GM23338 (cell line): ENCODE measurements around the gene TMEM191C. TPM values are rescaled to one million over a fixed set of nuclear protein-coding genes. Genes with fewer than 3 reads are reported as not detected.
"Not testable (repeated sequence)": the region's sequence is repeated elsewhere in the genome, so short reads cannot be mapped to it uniquely, and the experiment has no call there.

ENCODE experiments used
- ATAC-seq: fragments of 200-7000 bp; cut with Tn5 transposase; 3 replicates; pipeline ENCODE4 v1.9.1; 2020
- DNase-seq: peaks from one replicate; pipeline ENCODE4 v3.0.0-alpha.2; 2015; ENCODE audit warnings: low spot score
- H2AFZ ChIP-seq: fragments of 200-600 bp; sonication (generic); 2 replicates; pipeline ENCODE4 v1.8.0; 2016; ENCODE audit warnings: antibody characterized with exemption, mild to moderate bottlenecking, moderate library complexity
- H3F3A ChIP-seq: fragments of 200-600 bp; sonication (generic); replicated peaks from 2 replicates; pipeline ENCODE4 v1.8.0; 2017; ENCODE audit warnings: antibody characterized with exemption, mixed run types, low read depth
- H3K27ac ChIP-seq: fragments of 200-600 bp; sonication (generic); 2 replicates; pipeline ENCODE4 v1.6.1; 2016; ENCODE audit warnings: low read depth
- H3K27me3 ChIP-seq: fragments of 200-600 bp; sonication (generic); 2 replicates; pipeline ENCODE4 v1.8.0; 2016; ENCODE audit warnings: mild to moderate bottlenecking, mixed run types, moderate library complexity; ENCODE audit not compliant: insufficient read depth
- H3K36me3 ChIP-seq: fragments of 200-600 bp; sonication (generic); 2 replicates; pipeline ENCODE4 v1.8.0; 2016; ENCODE audit warnings: mild to moderate bottlenecking; ENCODE audit not compliant: insufficient read depth
- H3K4me1 ChIP-seq: fragments of 200-600 bp; sonication (generic); 2 replicates; pipeline ENCODE4 v1.8.0; 2016; ENCODE audit warnings: mild to moderate bottlenecking, moderate library complexity; ENCODE audit not compliant: insufficient read depth
- H3K4me2 ChIP-seq: fragments of 200-600 bp; sonication (generic); 2 replicates; pipeline ENCODE4 v1.7.1; 2017; ENCODE audit warnings: mixed run types
- H3K4me3 ChIP-seq: fragments of 200-600 bp; sonication (generic); 2 replicates; pipeline ENCODE4 v1.6.1; 2016; ENCODE audit warnings: mixed run types
- H3K79me2 ChIP-seq: fragments of 200-600 bp; sonication (generic); replicated peaks from 2 replicates; pipeline ENCODE4 v1.8.0; 2017; ENCODE audit warnings: mild to moderate bottlenecking; ENCODE audit not compliant: insufficient read depth
- H3K9me2 ChIP-seq: fragments of 200-600 bp; sonication (generic); 2 replicates; pipeline ENCODE4 v1.8.0; 2017; ENCODE audit not compliant: insufficient read depth
- H4K20me1 ChIP-seq: fragments of 200-600 bp; sonication (generic); replicated peaks from 2 replicates; pipeline ENCODE4 v1.8.0; 2017; ENCODE audit warnings: mild to moderate bottlenecking; ENCODE audit not compliant: insufficient read depth
- H3K27ac Mint-ChIP-seq: 2 replicates; pipeline ENCODE4 v1.8.0; 2020; ENCODE audit warnings: inconsistent platforms, mild to moderate bottlenecking, moderate library complexity, mixed read lengths
- H3K27me3 Mint-ChIP-seq: 3 replicates; pipeline ENCODE4 v1.8.0; 2022; ENCODE audit warnings: low read depth, mild to moderate bottlenecking, moderate library complexity, mixed read lengths, inconsistent platforms; ENCODE audit not compliant: insufficient read depth, poor library complexity
- H3K36me3 Mint-ChIP-seq: 3 replicates; pipeline ENCODE4 v1.8.0; 2021; ENCODE audit warnings: low read depth, mild to moderate bottlenecking, inconsistent platforms, moderate library complexity, mixed read lengths
- H3K4me1 Mint-ChIP-seq: 3 replicates; pipeline ENCODE4 v1.8.0; 2020; ENCODE audit warnings: mild to moderate bottlenecking, inconsistent platforms, mixed read lengths
- H3K4me3 Mint-ChIP-seq: 3 replicates; pipeline ENCODE4 v1.8.0; 2021; ENCODE audit warnings: moderate library complexity, mild to moderate bottlenecking, inconsistent platforms, mixed read lengths
- H3K9me3 Mint-ChIP-seq: 3 replicates; pipeline ENCODE4 v1.8.0; 2020; ENCODE audit warnings: moderate library complexity, mild to moderate bottlenecking, inconsistent platforms, mixed read lengths
- EZH2 ChIP-seq: fragments of 200-600 bp; sonication (generic); IDR thresholded peaks from one replicate; pipeline ENCODE4 v1.8.0; 2017; ENCODE audit warnings: antibody characterized with exemption, mild to moderate bottlenecking, low read depth; ENCODE audit not compliant: unreplicated experiment
- EZH2phosphoT487 ChIP-seq: fragments of 200-600 bp; sonication (generic); IDR thresholded peaks from one replicate; pipeline ENCODE4 v1.8.1; 2018; ENCODE audit warnings: antibody characterized with exemption; ENCODE audit not compliant: unreplicated experiment
- JUNB ChIP-seq: IDR thresholded peaks from one replicate; pipeline ENCODE4 v1.6.1; 2016; ENCODE audit warnings: antibody characterized with exemption; ENCODE audit not compliant: unreplicated experiment
- POLR2AphosphoS5 ChIP-seq: IDR thresholded peaks from 2 replicates; pipeline ENCODE4 v1.6.1; 2016; ENCODE audit warnings: antibody characterized with exemption, low read depth
- polyA plus RNA-seq: library from polyadenylated mRNA; unstranded; fragments of >200 nt; fragmentation: Nextera tagmentation; extraction: Ambion mirVana; gene quantifications from 2 replicates; pipeline ENCODE4 v1.2.1, GENCODE V29; 2016
- total RNA-seq: library from RNA; depleted of rRNA; stranded (reverse); fragments of >200 nt; shearing (Covaris generic); gene quantifications from 2 replicates; pipeline ENCODE4 v1.2.3, GENCODE V29; 2014
- TF ChIP-seq, protein P1 (sequence below), 2 experiments: fragments of 200-600 bp in 1 of 2; sonication (generic) in 1 of 2; conservative IDR thresholded peaks; 2 replicates each; pipeline versions ENCODE4 v1.5.1 to v1.6.1; 2016 to 2017; ENCODE audit warnings: antibody characterized with exemption in 2 of 2, low read depth in 2 of 2, mild to moderate bottlenecking in 2 of 2, moderate library complexity in 1 of 2

TMEM191C gene
- total and polyA plus RNA-seq, 2 experiments from 2014 or later: 2.8 to 6.1 TPM

DNA sequence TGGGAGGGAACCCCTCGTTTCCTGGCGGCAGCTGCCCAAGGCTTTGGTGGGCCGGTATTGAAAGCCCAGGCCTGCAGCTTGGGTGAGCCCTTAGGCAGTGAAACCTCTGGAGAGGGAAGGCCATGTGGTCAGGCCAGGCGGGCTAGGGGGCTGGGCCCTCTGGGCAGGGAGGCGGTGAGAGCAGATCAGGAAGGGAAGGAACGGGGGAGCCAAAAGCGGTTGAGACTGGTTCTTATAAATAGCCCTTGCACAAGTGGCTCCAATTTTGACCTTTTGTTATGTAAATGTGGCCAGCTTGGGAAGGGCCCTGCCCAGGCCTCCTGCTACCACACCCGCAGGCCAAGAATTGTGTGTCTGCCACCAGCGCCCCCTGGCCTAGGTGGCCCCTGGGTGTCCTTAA lies 25.1 kb upstream of the TMEM191C start:
- H3K9me3 Mint-ChIP-seq, H2AFZ ChIP-seq, H3K27ac ChIP-seq, H3K9me2 ChIP-seq, H3K4me2 ChIP-seq, DNase-seq, H4K20me1 ChIP-seq, H3K27ac Mint-ChIP-seq, H3K36me3 ChIP-seq, H3K4me1 ChIP-seq, H3K4me3 ChIP-seq, H3F3A ChIP-seq, H3K4me3 Mint-ChIP-seq, H3K27me3 Mint-ChIP-seq, H3K27me3 ChIP-seq: not testable (repeated sequence)
- H3K79me2 ChIP-seq: peaks cover 10% of the 10 kb centered on the region; the same call in 1 of the 2 replicates
- ATAC-seq: peak; percentile 62
- H3K4me1 Mint-ChIP-seq: peaks cover 13% of the 10 kb centered on the region
- peaks cover 14% of the 10 kb centered on the region; the same call in 2 of the 3 replicates for H3K36me3 Mint-ChIP-seq

DNA sequence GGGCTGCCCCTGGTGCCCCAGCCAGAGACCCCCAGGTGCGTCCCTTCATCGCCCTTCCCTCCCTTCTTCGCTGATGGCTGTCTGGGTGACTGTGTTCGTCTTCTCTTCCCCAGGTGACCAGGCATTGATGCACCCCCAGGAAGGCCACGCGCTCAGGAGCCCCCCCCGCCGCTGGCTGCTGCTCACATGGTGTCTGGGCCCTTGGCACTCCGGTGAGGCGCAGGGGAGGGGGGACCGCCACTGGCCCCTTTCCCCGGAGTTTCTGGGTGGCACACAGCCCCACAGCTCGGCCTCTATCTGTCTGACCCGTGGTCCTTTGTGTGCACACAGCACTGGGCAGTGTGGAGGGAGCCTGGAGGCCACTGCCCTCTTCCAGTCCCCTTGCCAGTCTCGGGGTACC lies 24.5 kb upstream of the TMEM191C start:
- H3K4me2 ChIP-seq, H3K9me2 ChIP-seq, H3K27me3 ChIP-seq, H3K36me3 ChIP-seq, ATAC-seq, H3K4me3 Mint-ChIP-seq, H4K20me1 ChIP-seq, H2AFZ ChIP-seq, H3K27me3 Mint-ChIP-seq, H3F3A ChIP-seq, H3K9me3 Mint-ChIP-seq, DNase-seq, H3K4me3 ChIP-seq, H3K4me1 ChIP-seq: not testable (repeated sequence)
- H3K27ac ChIP-seq: peak overlapping the region; percentile 74; the same call in 1 of the 2 replicates
- H3K4me1 Mint-ChIP-seq: peaks cover 15% of the 10 kb centered on the region
- H3K79me2 ChIP-seq: peaks cover 10% of the 10 kb centered on the region; the same call in 1 of the 2 replicates
- peaks cover 15% of the 10 kb centered on the region for H3K36me3 Mint-ChIP-seq
- peak overlapping the region; percentile 85; the same call in 1 of the 2 replicates for H3K27ac Mint-ChIP-seq

DNA sequence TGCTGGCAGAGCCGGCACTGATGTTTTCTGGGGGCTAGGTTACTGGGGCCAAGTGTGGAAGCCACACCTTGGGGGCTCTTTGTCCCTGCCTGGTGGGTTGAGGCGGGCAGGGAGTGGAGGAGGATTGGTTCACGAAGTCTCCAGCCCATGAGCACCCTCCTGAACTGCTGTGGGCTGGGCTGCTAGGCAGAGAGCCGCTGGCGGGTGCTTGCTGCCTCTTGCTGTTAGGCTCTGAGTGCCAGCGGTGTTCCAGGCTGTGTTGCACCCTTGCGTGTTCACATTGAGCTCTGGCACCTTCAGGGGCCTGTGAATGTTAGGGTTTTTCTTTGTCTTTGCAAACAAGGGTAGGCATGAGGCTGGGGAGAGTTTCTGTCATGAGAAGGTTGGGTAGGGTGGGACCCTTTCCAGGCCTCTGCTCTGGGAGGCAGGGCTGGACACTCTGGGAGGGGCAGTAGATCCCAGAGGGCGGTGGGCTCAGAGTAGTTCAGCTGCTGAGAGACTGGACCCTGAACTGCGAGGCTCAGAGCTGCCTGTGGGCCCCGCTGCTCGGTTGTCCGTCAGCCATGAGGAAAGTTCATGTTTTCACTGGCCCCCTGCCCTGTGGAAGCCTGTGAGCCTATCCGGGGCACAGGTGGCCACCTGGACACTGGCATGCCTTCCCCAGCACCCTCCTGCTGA lies 24.0 kb upstream of the TMEM191C start:
- Mint-ChIP-seq H3K9me3 (no peaks in the 10 kb centered on the region; the same call in 2 of the 3 replicates), H3K36me3 (peaks cover 15% of the 10 kb centered on the region), H3K27me3 (peaks cover 2% of the 10 kb centered on the region), H3K27ac (peak overlapping the region; percentile 85), H3K4me3 (peak overlapping the region; percentile 10; the same call in 1 of the 3 replicates), H3K4me1 (peaks cover 20% of the 10 kb centered on the region)
- Histone ChIP-seq H3F3A (no peaks in the 10 kb centered on the region), H3K9me2 (no peaks in the 10 kb centered on the region), H4K20me1 (peaks cover 11% of the 10 kb centered on the region), H3K4me2 (no peak overlapping the region), H3K4me3 (no peak overlapping the region), H3K36me3 (no peaks in the 10 kb centered on the region), H3K4me1 (0 out of 2 replicates have a peak, but pooled peaks cover 8% of the 10 kb centered on the region), H2AFZ (no peak overlapping the region), H3K27me3 (no peaks in the 10 kb centered on the region), H3K27ac (peak overlapping the region; percentile 74), H3K79me2 (peaks cover 10% of the 10 kb centered on the region; the same call in 1 of the 2 replicates)
- TF ChIP-seq EZH2phosphoT487: no peak
- DNase-seq (no peak), ATAC-seq (no peak)

DNA sequence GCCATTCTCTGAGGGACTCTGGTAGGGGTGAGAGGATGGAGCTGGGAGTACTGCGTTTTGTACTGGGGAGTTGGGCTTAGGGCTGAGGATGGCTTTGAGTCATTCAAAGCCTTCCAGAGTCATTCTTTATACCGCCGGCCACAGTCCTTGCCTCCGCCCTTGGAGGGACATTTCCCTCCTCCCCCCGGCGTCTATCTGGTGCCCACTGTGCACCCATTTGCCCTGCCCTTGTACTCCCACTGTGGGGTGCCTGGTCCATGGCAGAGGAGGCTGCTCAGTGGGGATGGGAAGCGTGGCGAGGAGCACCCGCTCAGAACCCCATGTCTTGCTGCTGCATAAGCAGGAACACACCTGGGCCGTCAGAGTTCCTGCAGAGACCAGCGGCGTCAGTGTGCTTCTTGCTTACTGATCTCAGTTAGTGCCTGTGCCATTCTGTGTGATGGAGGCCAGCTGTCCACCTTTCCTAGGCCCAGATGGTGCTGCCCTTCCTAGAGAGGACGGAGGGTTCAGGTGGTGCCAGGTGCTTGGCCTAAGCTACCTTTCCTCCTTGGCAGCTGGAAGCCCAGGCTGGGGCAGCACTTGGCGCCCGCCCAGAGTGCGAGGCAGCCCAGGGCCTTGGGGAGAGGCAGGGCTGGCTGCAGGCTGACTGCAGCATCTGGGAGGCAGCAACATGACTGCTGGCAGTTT lies 23.3 kb upstream of the TMEM191C start:
- Mint-ChIP-seq H3K27me3 (peaks cover 5% of the 10 kb centered on the region), H3K4me1 (peaks cover 23% of the 10 kb centered on the region), H3K9me3 (no peaks in the 10 kb centered on the region; the same call in 2 of the 3 replicates), H3K27ac (no peak overlapping the region), H3K36me3 (peaks cover 15% of the 10 kb centered on the region), H3K4me3 (no peak overlapping the region)
- TF ChIP-seq JUNB: no peak
- TF ChIP-seq, protein P1, sequence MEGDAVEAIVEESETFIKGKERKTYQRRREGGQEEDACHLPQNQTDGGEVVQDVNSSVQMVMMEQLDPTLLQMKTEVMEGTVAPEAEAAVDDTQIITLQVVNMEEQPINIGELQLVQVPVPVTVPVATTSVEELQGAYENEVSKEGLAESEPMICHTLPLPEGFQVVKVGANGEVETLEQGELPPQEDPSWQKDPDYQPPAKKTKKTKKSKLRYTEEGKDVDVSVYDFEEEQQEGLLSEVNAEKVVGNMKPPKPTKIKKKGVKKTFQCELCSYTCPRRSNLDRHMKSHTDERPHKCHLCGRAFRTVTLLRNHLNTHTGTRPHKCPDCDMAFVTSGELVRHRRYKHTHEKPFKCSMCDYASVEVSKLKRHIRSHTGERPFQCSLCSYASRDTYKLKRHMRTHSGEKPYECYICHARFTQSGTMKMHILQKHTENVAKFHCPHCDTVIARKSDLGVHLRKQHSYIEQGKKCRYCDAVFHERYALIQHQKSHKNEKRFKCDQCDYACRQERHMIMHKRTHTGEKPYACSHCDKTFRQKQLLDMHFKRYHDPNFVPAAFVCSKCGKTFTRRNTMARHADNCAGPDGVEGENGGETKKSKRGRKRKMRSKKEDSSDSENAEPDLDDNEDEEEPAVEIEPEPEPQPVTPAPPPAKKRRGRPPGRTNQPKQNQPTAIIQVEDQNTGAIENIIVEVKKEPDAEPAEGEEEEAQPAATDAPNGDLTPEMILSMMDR (conservative IDR thresholded peaks at IDR 0.05; ENCODE audit: low read depth in 2 of 2): no peak
- no peak for TF ChIP-seq EZH2
- no peak for TF ChIP-seq POLR2AphosphoS5
- Histone ChIP-seq H2AFZ (no peak overlapping the region), H3K79me2 (peaks cover 12% of the 10 kb centered on the region; the same call in 1 of the 2 replicates), H3K27ac (0 out of 2 replicates have a peak overlapping the region, but pooled peaks have one; percentile 74), H3K4me1 (0 out of 2 replicates have a peak, but pooled peaks cover 8% of the 10 kb centered on the region), H4K20me1 (peaks cover 11% of the 10 kb centered on the region), H3K36me3 (no peaks in the 10 kb centered on the region), H3F3A (no peaks in the 10 kb centered on the region), H3K27me3 (no peaks in the 10 kb centered on the region), H3K4me3 (no peak overlapping the region), H3K9me2 (no peaks in the 10 kb centered on the region), H3K4me2 (no peak overlapping the region)
- ATAC-seq: no peak
- no peak for DNase-seq
